GM12872 (cell line): Measurements from ENCODE around the gene DSCAML1.

Experiments
- TF ChIP-seq, protein P1 (sequence below): IDR thresholded peaks from 3 replicates; pipeline ENCODE4 v1.5.1; 2011; ENCODE audit warnings: low read depth, mild to moderate bottlenecking, low read length, moderate library complexity; ENCODE audit not compliant: insufficient read depth

DSCAML1 gene

DNA sequence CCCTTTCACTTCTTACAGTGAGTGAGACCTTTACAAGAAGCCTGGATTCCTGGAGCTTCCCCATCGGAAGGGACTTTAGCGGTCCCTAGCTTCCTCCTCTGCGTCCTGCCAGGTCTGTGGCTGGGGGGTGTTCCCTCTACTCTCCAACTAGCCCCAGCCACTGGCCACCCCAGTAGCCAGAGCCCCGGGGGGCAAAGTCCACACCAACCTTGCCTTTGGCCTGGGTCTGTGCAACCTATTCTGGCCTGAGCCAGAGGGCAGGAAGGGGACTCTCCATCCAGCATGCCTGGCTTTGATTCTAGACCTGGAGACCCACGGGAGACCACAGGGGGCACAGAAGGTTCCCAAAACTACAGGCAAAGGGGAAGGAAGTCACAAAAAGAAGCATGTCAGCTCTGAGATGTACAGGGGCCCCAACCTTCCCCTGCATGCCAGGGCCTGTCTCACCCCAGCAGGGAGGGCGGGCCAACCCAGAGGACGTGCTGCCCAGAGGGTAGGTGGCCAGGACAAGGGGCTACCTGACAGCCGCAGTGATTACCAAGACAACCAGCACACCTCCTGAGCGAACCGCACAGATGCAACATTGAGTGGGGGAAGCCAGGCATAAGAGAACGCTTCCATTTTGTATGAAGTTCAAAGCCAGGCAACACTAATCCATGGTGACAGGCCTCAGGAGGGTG is 52.4 kb downstream of the DSCAML1 start:
- TF ChIP-seq, protein P1, sequence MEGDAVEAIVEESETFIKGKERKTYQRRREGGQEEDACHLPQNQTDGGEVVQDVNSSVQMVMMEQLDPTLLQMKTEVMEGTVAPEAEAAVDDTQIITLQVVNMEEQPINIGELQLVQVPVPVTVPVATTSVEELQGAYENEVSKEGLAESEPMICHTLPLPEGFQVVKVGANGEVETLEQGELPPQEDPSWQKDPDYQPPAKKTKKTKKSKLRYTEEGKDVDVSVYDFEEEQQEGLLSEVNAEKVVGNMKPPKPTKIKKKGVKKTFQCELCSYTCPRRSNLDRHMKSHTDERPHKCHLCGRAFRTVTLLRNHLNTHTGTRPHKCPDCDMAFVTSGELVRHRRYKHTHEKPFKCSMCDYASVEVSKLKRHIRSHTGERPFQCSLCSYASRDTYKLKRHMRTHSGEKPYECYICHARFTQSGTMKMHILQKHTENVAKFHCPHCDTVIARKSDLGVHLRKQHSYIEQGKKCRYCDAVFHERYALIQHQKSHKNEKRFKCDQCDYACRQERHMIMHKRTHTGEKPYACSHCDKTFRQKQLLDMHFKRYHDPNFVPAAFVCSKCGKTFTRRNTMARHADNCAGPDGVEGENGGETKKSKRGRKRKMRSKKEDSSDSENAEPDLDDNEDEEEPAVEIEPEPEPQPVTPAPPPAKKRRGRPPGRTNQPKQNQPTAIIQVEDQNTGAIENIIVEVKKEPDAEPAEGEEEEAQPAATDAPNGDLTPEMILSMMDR, result no peak

DNA sequence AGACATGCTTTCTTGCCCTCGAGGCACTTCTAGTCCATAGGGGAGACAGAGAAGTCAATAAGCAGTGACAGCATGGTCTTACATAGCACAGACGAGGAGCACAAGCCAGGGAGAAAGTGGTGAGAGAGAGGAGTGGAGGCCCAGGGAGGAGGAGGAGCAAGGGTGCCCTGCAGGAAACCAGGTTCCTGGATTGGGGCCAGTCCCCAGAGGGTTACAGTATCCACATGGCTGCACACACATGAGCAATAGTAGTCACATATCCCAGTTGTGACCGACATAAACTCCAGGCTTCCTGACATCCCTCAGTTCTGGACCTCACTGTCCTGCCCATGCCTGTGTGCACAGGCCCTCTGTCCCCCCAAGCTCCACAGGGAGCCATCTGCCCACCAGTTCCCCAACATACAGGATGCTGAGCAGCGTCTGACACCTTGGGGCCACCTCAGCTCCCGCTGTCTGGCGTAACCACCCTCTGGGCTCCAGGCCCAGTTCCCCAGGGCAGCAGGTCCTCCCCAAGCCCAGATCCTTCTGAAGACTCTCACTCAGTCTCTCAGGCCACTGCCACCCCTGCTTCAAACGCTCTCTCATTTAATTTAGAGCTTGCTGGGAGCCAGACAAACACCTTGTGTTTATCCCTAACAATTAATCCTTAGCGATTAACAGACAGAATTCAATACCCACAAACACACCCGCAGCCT is 53.7 kb downstream of the DSCAML1 start:
- TF ChIP-seq, protein P1, result no peak

DNA sequence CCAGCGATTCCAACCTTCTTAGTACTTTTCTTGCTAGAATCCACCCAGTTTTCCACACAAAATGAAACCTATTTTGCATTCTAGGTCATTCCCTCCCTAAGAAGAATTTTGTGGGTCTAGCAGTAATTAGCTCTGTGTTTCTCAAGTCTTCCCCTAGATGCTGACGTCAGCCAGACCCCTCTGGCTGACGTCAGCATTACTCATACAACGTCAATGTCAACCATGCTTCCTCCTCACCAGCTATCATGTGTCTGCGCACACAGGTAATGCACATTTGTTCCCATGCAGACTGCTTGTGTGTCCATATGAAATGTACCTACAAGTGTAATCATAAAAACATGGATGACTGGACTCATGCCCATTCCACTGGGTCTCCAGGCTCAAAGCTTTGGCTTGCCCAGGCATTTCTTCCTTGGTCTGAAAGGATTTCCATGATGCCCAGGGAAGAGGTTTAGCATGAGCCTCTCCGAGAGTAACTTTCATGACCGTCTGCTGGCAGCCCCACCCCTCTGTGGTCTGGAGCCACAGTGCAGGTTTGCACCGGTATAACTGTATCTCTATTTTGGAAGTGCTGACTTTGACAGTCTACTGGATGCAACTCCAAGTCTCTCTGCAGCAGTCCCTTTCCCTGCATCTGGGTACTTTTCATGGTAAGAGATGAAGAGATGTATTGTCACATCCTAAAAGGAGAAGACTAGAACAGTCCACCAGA is 58.6 kb downstream of the DSCAML1 start:
- TF ChIP-seq, protein P1, result no peak

DNA sequence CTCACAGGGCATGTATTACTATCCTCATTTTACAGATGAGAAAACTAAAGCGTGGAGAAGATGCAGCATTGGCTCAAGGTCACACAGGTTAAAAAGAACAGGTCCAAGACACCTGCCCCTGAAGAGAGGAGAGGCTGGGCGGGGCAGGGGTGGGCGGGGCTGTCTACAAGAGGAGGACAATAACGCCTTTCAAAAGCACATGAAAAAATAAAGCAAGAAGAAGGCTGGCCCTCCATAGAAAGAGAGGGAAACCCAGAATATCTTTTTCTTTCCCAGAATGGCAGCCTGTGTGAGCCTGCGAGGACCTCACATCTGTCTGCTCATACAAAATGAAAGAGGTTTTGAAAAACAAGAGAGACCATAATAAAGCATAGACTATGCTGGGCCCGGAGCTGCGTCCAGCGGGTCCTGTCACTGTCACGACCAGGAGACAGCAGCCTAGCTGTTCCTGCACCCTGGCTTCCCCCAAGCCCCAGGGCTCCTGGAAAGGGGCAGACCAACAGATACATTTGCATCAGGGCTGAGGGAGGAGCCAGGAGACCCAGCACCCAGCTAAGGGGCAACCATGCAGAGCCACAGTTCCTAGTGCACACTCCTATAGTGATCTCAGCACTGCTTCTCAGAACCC is 61.6 kb downstream of the DSCAML1 start:
- TF ChIP-seq, protein P1, result no peak

DNA sequence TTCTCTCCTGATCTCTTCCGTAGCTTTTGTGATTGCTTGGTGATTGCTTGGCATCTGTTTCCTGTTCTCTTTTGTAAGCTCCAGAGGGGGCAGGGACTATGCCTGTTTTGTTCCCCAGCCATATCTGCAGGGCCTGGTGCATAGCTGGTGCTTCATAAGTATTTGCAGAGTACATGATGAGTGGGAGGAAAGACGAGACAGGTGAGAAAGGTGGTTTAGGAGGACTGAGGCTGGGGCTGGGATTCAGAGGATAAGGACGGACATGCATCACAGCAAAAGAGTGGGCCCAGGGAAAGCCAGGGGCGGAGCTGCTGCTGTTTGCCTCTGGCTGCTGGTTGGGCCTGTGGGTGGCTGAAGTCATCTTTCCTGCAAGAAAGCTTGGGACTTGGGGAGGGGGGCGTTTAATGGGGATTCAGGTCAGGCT is 62.4 kb downstream of the DSCAML1 start:
- TF ChIP-seq, protein P1, result no peak

DNA sequence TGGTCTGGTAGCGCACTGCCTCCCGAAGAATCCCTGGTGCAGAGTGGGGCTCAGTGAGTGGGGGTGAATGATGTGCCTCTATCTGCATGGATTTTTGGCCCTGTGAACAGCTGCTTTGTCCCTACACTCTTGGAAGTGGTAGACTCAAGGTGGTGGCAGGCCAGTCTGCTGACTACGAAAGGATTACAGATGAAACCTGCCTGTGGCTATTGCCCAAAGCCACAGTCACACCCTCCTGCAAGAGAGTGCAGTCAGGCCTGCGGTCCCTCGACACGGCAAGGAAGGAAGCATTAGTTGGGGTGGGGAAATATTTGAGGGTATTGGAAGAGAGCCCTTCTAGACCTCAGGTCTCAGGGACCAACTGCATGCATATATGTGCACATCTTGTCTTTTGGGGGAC is 63.7 kb downstream of the DSCAML1 start:
- TF ChIP-seq, protein P1, result no peak

DNA sequence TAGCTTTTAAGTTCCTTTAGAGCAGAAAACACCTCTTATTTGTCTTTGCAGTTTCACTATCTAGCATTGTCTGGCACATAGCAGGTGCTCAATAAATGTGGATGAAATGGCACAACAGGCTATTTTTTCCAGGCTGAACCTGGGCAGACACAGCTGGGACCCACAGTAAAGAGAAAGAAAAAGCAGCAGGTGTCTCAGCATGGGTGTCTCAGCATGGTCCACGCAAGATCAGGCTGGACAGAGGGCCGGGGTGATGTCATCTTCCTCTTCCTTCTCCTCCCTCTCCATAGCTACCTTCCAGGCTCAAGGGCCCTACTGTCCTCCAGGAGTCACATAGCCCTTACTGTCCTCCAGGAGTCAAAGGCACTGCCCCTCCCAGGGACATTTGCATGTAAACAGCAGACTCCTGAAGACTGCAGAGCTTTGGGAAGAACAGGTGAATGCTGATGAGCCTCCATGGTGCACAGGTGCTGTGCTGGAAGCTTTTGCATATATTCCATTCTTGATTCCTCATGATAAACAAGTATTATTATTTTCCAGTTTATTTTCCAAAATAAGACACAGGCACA is 65.2 kb downstream of the DSCAML1 start:
- TF ChIP-seq, protein P1, result no peak
